Brain pericyte (primary cell): Measurements from ENCODE around the gene NDUFA11.
A peak's percentile ranks its signal among the peaks of the same experiment; 100 is the strongest.

ENCODE experiments used
- DNase-seq: peaks from one replicate; pipeline ENCODE4 v3.0.0-alpha.2; 2012; ENCODE audit warnings: low read depth, low spot score

Gene NDUFA11

GRCh38 chr19:5908773-5909442 lies 5.3 kb upstream of the NDUFA11 start:
- DNase-seq = no peak

DNA sequence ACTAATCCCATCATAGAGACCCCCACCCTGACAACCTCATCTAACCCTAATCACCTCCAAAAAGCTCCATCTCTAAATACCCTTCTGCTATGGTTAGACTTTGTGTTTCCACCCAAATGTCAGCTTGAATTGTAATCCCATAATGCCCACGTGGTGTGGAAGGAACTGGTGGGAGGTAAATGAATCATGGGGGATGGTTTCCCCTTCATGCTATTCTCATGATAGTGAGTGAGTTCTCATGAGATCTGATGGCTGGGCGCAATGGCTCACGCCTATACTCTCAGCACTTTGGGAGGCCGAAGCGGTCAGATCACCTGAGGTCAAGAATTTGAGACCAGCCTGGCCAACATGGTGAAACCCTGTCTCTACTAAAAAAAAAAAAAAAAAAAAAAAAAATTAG lies 3.7 kb upstream of the NDUFA11 start:
- no peak for DNase-seq

DNA sequence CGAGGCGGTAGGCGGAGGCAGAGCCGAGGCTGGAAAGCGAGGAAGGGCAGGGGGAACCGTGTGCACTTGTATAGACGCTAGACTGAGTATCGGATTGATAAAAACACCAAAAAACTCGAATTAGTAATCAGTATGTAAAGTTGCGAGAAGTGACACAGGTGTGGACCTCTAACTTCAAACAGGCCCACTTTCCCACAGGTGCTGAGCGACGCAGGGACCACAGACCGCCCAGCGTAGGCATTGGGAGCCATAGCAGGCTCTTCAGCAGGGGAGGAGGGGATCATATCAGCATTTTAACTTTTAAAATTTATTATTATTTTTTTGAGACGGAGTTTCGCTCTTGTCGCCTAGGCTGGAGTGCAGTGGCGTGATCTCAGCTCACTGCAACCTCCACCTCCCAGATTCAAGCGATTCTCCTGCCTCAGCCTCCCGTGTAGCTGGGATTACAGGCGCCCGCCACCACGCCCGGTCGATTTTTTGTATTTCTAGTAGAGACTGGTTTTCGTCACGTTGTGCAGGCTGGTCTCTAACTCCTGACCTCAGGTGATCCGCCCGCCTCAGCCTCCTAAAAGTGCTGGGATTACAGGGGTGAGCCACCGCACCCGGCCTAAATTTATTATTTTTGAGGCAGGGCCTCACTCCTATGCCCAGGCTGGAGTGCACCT lies 1.7 kb upstream of the NDUFA11 start:
- no peak for DNase-seq

GRCh38 chr19:5904352-5905113 lies 943 bp upstream of the NDUFA11 start, which contains the start of gene VMAC:
VMAC (plus strand) TSS chr19:5904872; CDS start chr19:5904891, 19 bp downstream.
- DNase-seq = peak; percentile 100

DNA sequence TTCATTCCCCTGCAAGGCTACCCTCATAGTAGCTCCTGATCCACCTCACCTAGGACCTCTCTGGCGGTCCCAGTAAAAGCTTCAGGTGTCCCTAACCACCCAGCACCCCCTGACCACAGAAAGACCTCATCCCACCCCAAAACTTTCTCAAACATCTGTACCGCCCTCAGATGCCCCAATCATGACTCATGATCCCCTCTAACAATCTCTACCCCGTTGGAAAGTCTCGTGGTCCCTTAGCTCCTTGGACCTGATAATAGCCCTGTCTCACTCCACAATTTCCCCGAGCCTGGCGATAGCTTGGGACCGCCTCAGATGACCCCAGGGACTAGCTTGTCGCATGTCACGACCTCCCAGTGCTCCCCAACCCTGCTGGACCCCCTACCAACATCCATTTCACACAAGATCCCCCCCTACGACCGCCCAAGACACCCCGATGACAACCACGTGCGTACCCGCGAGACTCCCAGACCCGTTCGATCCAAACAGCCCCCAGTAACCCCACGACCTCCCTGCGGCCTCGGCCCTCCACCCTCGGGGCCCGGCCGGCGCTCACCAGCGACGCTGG lies 450 bp downstream of the NDUFA11 start:
- DNase-seq = no peak

- no peak for DNase-seq
These were observed 2.6 kb downstream of the NDUFA11 start for GRCh38 chr19:5900976-5901375.

- DNase-seq = no peak
These were observed 3.7 kb downstream of the NDUFA11 start for GRCh38 chr19:5899728-5900526.

- no peak for DNase-seq
These were observed 6.2 kb downstream of the NDUFA11 start for GRCh38 chr19:5897189-5897969.

DNA sequence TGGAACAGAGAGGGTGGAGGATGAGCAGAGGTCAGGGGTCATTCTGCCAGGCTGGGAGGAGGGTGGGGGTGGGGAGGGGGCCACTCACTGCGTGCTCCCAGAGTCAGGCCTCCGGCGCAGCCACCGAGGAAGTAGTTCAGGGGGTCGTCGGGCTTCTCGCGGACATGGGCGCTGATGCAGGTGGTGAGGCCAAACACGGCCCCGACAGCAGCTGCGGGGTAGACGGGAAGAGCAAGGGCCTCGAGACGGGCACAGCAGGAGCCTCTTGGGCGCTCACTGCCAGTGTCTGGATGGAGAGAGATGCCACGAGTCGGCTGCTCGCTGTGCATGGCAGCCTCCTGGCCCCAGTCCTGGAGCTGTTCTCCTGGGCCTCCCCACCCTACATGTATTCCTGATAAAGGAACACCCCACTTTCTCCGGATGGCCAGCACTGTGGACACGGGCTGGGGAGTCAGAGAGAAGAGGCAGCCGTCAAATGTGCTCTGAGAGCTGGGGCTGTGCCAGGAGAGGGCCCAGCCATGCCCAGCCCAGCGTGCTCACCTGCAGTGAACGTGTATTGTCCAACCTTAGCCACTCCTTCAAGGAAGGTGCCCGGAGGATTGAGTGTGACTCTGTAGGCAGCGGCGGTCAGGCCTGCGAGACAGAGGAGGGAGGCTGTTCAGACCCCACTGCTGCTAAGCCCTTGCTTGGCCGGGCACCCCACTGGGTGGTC lies 7.1 kb downstream of the NDUFA11 start:
- no peak for DNase-seq

GRCh38 chr19:5895890-5896289 lies 7.7 kb downstream of the NDUFA11 start:
- no peak for DNase-seq

- DNase-seq = no peak
These were observed 8.2 kb downstream of the NDUFA11 start for GRCh38 chr19:5895409-5895808.

- no peak for DNase-seq
These were observed 8.8 kb downstream of the NDUFA11 start for GRCh38 chr19:5894704-5895349.

DNA sequence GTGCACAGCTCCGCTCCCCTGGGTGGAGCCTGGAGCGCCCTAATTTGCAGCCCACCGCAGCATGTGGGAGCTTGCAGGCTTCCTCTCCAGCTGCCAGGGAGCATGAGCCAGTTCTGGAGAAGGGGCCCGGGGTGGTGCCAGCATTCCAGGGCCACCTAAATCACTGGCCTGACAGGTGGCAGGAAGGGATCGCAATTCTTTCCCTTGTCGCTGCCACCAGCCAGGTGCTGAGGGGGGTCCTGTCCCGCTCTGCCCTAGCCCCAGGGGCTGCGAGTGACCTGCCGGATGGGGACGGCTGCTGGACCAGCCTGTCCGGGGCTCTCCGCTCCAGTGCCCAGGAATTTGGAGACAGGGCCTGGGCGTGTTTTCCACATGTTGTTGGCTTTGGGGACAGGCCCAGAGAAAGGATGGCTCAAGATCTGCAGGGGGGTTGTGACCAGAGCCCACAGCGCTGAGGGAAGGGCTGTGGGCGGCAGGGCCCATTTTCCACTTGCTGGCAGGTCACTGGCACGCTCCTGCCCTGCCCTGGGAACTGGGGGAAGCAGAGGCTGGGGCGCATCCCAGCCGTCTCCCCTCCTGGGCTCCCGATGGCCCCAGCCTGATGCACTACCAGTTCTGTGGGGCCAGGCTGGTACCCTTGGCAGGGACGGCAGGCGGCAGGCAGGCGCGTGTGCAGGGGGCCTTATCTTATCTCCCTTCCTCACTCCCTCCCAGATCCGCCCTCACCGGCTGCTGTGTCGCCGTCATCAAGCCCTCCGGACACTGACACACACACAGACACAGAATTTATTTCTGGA lies 9.5 kb downstream of the NDUFA11 start:
- no peak for DNase-seq

- DNase-seq = no peak
These were observed 10.2 kb downstream of the NDUFA11 start for GRCh38 chr19:5893296-5893903.

DNA sequence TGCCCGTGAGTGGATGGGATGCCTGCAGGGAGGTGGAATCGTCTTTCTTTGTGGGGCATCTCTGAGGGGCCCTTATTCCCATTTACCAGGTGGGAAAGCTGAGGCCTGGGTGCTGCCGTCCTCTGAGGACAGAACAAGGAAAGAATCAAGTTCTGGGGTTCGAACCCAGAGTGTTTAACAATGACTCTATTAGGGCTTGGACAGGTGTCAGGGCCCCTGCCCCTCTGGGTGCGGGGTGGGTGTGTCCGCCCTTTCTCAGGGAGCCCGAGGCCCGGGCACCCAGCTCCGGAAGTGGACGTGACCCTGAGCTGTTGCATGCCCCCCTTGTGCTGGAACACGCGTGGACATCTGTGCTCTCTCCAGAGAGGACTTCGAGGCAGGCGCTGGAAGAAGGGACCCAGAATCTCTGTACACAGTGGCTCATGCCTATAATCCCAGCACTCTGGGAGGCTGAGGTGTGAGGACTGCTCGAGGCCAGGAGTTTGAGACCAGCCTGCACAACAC lies 10.8 kb downstream of the NDUFA11 start:
- no peak for DNase-seq

DNA sequence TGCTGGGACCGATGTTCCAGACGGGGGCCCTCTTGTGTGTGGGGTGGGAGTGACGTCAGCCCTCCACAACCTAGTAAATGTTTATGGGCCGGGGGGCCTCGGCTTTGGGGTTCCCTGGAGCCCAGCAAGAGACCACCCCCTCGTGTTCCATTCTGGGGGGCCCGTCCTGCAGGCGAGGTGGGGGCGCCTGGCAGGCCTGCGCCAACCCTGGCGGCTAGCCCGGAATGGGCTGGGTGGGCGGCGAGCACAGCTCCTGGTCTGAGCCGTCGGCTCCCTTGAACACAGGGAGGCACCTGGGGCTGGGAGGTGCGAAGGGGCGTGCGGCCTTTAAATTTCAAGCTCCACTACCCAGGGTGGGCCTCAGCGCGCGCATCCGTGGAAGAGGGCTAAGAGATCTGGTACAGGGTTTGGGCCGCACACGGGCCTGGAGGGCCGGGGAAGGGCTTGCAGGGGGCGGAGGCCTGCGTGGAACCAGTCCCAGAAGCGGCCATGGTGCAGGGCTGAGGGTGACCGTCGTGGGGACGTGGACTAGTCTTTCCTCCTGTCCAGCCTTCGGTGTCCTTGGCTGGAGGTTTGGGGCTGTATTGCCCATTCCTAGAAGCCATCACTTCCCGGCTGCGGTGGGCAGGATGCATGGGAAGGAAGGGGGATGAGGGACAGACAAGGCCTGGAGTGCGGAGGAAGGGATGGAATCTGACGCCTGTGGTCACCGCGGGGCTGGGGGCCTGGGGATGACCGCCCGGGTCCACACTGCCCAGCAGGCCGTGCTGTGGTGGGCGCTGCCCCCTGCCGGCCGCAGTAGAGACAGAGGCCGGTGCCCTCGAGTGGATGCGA lies 11.4 kb downstream of the NDUFA11 start:
- no peak for DNase-seq

DNA sequence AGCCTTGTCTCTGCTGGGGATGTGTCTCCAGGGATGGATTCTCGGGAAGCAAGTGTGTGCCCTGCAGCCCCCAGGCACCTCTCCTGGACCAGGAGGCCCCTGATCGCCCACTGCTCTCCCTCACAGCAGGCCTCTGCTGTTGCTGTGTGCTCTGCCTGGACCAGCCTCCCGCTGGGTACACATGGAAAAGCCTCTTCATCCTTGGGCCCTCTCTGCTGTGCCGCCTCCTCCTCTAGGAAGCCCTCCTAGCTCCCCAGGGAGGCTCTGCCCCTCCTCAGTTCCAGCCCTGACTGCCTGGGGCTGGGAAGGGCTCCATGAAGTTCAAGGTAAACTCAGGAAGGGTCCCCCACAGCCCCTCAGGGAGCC lies 12.0 kb downstream of the NDUFA11 start:
- no peak for DNase-seq
